WI38 (cell line): ENCODE results near the gene SHISAL2A.

Experiments
- H3K4me3 ChIP-seq: 2 replicates; pipeline ENCODE4 v1.5.1; 2011; ENCODE audit warnings: low read depth, mild to moderate bottlenecking, control low read depth, low read length
- TF ChIP-seq, protein P1 (sequence below): IDR thresholded peaks from 2 replicates; pipeline ENCODE4 v1.5.1; 2012; ENCODE audit warnings: low read depth, mild to moderate bottlenecking, control low read depth, low read length

SHISAL2A gene

DNA sequence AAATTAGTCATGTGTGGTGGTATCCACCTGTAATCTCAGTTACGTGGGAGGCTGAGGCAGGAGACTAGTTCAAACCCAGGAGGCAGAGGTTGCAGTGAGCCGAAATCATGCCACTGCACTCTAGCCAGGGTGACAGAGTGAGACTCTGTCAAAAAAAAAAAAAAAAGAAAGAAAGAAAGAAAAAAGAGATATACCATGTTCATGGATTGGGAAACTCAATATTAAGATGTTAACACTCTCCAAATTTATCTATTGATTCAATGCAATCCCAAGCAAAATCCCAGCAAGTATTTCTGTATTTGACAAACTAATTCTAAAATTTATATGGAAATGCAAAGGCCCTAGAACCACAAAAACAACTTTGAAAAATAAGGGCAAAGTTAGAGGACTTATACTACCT is 11.0 kb upstream of the SHISAL2A start:
- H3K4me3 ChIP-seq, result no peak overlapping the region

DNA sequence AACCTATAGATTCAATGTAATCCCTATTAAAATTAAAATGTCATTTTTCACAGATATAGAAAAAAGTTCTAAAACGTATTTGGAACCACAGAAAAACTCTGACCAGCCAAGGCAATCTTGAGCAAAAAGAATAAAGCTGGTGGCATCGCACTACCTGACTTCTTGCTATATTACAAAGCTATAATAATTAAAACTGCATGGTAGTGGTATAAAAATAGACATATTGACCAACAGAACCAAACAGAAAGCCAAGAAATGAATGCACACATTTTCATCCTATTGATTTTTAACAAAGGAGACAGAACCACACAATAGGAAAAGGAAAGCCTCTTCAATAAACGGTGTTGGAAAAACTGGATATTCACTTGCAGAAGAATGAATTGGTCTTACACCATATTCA is 9.2 kb upstream of the SHISAL2A start:
- no peak overlapping the region for H3K4me3 ChIP-seq
- TF ChIP-seq, protein P1, sequence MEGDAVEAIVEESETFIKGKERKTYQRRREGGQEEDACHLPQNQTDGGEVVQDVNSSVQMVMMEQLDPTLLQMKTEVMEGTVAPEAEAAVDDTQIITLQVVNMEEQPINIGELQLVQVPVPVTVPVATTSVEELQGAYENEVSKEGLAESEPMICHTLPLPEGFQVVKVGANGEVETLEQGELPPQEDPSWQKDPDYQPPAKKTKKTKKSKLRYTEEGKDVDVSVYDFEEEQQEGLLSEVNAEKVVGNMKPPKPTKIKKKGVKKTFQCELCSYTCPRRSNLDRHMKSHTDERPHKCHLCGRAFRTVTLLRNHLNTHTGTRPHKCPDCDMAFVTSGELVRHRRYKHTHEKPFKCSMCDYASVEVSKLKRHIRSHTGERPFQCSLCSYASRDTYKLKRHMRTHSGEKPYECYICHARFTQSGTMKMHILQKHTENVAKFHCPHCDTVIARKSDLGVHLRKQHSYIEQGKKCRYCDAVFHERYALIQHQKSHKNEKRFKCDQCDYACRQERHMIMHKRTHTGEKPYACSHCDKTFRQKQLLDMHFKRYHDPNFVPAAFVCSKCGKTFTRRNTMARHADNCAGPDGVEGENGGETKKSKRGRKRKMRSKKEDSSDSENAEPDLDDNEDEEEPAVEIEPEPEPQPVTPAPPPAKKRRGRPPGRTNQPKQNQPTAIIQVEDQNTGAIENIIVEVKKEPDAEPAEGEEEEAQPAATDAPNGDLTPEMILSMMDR, result no peak

More for the DNA sequence above, 11.0 kb upstream of the SHISAL2A start:
- TF ChIP-seq, protein P1, result no peak

DNA sequence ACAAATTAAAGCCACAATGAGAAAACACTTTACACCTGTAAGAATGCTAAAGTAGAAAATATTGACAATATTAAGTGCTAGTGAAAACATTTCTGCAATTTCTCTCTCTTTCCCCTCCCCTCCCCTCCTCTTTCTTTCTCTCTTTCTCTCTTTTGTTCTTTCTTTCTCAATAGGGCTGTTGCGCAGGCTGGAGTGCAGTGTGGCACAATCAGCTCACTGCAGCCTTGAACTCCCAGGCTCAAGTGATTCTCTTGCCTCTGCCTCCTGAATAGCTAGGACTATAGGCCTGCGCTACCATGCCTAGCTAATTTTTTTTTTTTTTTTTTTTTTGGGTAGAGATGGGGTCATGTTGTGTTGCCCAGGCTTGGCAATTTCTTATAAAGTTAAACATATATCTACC is 5.9 kb upstream of the SHISAL2A start:
- TF ChIP-seq, protein P1, result no peak
- H3K4me3 ChIP-seq, result no peak overlapping the region

DNA sequence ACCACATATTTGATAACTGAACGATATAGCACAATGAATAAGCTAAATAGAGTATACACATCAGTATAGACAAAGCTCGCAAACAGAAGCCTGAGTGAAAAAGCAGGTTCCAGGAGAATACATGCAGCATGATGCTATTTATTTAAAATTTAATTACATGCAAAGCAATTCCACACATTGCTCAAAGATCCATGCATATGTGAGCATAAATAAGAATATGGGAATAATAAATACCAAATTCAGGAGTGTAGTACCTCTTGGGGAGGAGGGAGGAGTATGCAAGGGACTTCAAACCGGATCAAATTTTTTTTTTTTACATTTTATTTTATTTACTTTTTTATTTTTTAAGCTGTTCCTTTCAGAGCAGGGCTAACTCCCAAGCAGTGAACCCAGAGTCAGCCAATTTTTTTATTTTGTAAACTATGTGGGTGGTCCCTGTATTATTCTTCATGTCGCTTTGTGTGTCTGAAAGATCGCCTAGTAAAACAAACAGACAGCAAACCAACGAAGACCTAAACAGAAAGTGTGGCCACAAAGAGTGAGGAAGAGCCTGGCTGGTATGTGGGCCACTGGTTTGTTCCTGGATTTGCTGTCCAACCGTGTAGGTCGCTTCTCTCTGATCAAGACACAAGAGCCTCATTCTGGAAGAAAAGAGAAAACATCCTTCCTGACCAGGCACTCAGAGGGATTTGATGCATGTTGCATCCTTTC is 4.2 kb upstream of the SHISAL2A start:
- no peak overlapping the region for H3K4me3 ChIP-seq

DNA sequence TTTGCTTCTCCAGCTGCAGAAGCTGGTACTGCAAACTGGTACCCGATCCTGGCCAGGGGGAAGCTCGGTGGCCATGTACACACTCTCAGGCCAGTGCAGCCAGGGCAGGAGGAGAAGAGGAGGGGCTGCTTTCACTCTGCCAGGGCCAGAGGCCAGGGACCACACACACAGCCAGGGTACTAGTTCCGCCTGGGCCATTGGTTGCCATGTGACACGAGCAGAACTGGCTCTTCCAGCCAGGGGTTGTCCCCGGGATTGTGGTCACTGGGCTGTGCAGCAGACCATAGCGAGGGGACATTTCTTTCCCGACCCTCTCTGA is 3.7 kb upstream of the SHISAL2A start:
- H3K4me3 ChIP-seq, result no peak overlapping the region
- TF ChIP-seq, protein P1, result no peak

More for the DNA sequence above, 4.2 kb upstream of the SHISAL2A start:
- TF ChIP-seq, protein P1, result no peak

DNA sequence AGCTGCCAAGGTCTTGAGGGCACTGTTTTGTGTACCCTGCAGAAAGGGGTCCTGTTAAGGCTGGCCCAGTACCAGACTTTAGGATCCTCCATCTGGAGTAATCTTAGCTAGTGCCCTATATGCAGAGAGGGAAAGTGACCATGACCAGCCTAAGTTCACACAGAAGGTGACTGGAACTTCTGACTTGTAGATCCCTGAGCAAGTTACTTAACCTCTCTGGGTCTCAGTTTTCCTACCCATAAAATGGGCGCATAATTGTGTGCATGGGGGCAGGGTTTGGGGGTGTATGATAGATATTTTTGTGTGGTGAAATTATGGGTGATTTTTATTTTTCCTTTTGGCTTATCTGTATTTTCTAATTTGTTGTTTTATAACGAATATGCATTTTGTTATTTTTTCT is 3.3 kb upstream of the SHISAL2A start:
- TF ChIP-seq, protein P1, result no peak
- no peak overlapping the region for H3K4me3 ChIP-seq

DNA sequence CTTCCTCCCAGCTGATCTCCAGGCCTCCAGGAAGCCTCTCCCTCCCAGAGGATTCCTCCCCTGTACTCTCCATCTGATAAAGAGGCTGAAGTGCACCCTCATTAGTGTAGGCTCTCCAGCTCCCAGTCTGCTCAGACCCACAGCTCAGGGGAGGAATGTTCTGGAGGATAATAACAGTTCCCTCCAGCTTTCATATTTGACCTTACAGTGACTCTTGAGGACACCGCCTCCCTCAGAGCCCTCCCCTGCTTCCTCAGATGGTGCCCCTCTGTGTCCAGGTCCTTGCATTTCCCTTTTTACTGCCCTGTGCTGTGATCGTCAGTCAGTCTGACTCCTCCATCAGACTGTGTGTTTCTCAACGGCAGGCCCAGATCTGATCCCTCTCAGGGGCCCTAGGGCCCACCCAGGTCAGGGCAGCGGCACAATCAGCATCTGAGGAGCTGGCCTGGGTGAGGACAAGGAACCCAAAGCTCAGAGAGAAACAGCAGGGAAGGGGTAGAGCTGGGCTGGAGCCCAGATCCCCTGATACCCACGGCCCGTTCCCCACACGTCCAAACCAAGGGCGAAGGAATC is 1.1 kb upstream of the SHISAL2A start:
- no peak overlapping the region for H3K4me3 ChIP-seq
- TF ChIP-seq, protein P1, result no peak
